HepG2 (cell line): ENCODE results near the gene ESR1.

Source experiments
- CBX2 ChIP-seq, 2 experiments: fragments of 200-600 bp in 1 of 2; sonication (generic); formaldehyde crosslinking in 1 of 2; IDR thresholded peaks; 2 replicates each; pipeline versions ENCODE4 v1.7.0 to v1.8.1; 2018 to 2022; ENCODE audit warnings: low read depth in 2 of 2, low read length in 1 of 2, mild to moderate bottlenecking in 1 of 2, missing genetic modification reagents in 1 of 2
- EP300 ChIP-seq, 3 experiments: sonication (generic) in 1 of 3; formaldehyde crosslinking in 1 of 3; IDR thresholded peaks; 2 replicates each; pipeline versions ENCODE4 v1.5.1 to v1.6.1; 2011 to 2020; ENCODE audit warnings: low read depth in 2 of 3, low read length in 2 of 3, borderline replicate concordance in 1 of 3, improper control_type of control experiment in 1 of 3, mild to moderate bottlenecking in 1 of 3, missing genetic modification reagents in 1 of 3, moderate library complexity in 1 of 3
- JUNB ChIP-seq: sonication (generic); formaldehyde crosslinking; IDR thresholded peaks from 2 replicates; pipeline ENCODE4 v1.8.0; 2022; ENCODE audit warnings: missing genetic modification reagents, mild to moderate bottlenecking, borderline replicate concordance
- ONECUT2 ChIP-seq: sonication (generic); formaldehyde crosslinking; IDR thresholded peaks from 2 replicates; pipeline ENCODE4 v1.4.0; 2020; ENCODE audit warnings: missing genetic modification reagents
- POLR2A ChIP-seq, 2 experiments: IDR thresholded peaks; 2 replicates each; pipeline ENCODE4 v1.6.1; 2011; ENCODE audit warnings: low read depth in 2 of 2, low read length in 2 of 2, mild to moderate bottlenecking in 1 of 2, moderate library complexity in 1 of 2; ENCODE audit not compliant: insufficient read depth in 1 of 2
- PTBP1 ChIP-seq: fragments of 200-400 bp; formaldehyde crosslinking; IDR thresholded peaks from 2 replicates; pipeline ENCODE4 v1.6.1; 2018; ENCODE audit warnings: low read length, low read depth; ENCODE audit not compliant: poor library complexity, severe bottlenecking
- SP2 ChIP-seq: sonication (generic); formaldehyde crosslinking; IDR thresholded peaks from 2 replicates; pipeline ENCODE4 v1.5.1; 2020; ENCODE audit warnings: mild to moderate bottlenecking, missing genetic modification reagents
- ZIK1 ChIP-seq: sonication (generic); formaldehyde crosslinking; IDR thresholded peaks from 2 replicates; pipeline ENCODE4 v1.5.0; 2020; ENCODE audit warnings: mild to moderate bottlenecking, low read depth, missing genetic modification reagents, borderline replicate concordance
- TF ChIP-seq, protein P1 (sequence below): sonication (generic); formaldehyde crosslinking; IDR thresholded peaks from 2 replicates; pipeline ENCODE4 v1.4.0; 2020; ENCODE audit warnings: mild to moderate bottlenecking, missing genetic modification reagents
- TF ChIP-seq, protein P2 (sequence below): IDR thresholded peaks from 2 replicates; pipeline ENCODE4 v1.6.1; 2016; ENCODE audit warnings: control low read depth
- TF ChIP-seq, protein P3 (sequence below): sonication (generic); formaldehyde crosslinking; IDR thresholded peaks from 2 replicates; pipeline ENCODE4 v1.5.0; 2020; ENCODE audit warnings: mild to moderate bottlenecking, missing genetic modification reagents, moderate library complexity
- TF ChIP-seq, protein P4 (sequence below): IDR thresholded peaks from 2 replicates; pipeline ENCODE4 v1.6.1; 2012; ENCODE audit warnings: low read length, improper control_type of control experiment
- TF ChIP-seq, protein P5 (sequence below): sonication (generic); formaldehyde crosslinking; IDR thresholded peaks from 2 replicates; pipeline ENCODE4 v1.8.0; 2022; ENCODE audit warnings: mild to moderate bottlenecking, missing genetic modification reagents, moderate library complexity
- TF ChIP-seq, protein P6 (sequence below): sonication (generic); formaldehyde crosslinking; IDR thresholded peaks from 2 replicates; pipeline ENCODE4 v1.4.0; 2020; ENCODE audit warnings: missing genetic modification reagents

DNA sequence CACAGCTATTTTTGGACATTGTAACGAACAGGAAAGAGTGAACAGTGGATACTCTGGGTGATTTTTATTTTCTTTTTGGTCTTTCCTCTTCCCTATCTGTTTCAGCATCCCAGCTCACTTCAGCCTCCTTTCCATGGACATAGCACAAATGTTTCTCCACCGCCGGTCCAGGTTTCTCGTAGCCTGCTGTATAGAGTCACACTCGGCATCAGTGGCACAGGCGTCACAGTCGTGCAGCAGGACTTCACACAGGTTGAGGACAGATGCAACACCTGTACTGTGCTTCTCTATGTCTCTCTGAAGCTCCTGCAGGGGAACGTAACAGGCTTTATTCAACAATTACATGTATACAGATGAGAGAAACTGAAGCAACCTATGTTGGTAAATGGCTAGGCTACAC lies 348.3 kb downstream of the ESR1 start:
- no peak for TF ChIP-seq EP300 (IDR thresholded peaks at IDR 0.05; ENCODE audit: low read depth in 2 of 2, low read length in 2 of 2)
- no peak for TF ChIP-seq EP300 (CRISPR knock-in tag; IDR thresholded peaks at IDR 0.05; ENCODE audit: borderline replicate concordance)
- TF ChIP-seq, protein P1, sequence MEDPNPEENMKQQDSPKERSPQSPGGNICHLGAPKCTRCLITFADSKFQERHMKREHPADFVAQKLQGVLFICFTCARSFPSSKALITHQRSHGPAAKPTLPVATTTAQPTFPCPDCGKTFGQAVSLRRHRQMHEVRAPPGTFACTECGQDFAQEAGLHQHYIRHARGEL (CRISPR knock-in tag) = no peak
- TF ChIP-seq, protein P2, sequence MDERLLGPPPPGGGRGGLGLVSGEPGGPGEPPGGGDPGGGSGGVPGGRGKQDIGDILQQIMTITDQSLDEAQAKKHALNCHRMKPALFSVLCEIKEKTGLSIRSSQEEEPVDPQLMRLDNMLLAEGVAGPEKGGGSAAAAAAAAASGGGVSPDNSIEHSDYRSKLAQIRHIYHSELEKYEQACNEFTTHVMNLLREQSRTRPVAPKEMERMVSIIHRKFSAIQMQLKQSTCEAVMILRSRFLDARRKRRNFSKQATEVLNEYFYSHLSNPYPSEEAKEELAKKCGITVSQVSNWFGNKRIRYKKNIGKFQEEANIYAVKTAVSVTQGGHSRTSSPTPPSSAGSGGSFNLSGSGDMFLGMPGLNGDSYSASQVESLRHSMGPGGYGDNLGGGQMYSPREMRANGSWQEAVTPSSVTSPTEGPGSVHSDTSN (CRISPR knock-in tag) = no peak
- TF ChIP-seq SP2 = no peak
- TF ChIP-seq POLR2A (IDR thresholded peaks at IDR 0.05; ENCODE audit: insufficient read depth in 1 of 2, low read depth in 2 of 2, low read length in 2 of 2) = no peak
- no peak for TF ChIP-seq ZIK1 (CRISPR knock-in tag)
- TF ChIP-seq, protein P3, sequence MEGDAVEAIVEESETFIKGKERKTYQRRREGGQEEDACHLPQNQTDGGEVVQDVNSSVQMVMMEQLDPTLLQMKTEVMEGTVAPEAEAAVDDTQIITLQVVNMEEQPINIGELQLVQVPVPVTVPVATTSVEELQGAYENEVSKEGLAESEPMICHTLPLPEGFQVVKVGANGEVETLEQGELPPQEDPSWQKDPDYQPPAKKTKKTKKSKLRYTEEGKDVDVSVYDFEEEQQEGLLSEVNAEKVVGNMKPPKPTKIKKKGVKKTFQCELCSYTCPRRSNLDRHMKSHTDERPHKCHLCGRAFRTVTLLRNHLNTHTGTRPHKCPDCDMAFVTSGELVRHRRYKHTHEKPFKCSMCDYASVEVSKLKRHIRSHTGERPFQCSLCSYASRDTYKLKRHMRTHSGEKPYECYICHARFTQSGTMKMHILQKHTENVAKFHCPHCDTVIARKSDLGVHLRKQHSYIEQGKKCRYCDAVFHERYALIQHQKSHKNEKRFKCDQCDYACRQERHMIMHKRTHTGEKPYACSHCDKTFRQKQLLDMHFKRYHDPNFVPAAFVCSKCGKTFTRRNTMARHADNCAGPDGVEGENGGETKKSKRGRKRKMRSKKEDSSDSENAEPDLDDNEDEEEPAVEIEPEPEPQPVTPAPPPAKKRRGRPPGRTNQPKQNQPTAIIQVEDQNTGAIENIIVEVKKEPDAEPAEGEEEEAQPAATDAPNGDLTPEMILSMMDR = no peak
- no peak for TF ChIP-seq ONECUT2 (CRISPR knock-in tag)
- TF ChIP-seq, protein P4, sequence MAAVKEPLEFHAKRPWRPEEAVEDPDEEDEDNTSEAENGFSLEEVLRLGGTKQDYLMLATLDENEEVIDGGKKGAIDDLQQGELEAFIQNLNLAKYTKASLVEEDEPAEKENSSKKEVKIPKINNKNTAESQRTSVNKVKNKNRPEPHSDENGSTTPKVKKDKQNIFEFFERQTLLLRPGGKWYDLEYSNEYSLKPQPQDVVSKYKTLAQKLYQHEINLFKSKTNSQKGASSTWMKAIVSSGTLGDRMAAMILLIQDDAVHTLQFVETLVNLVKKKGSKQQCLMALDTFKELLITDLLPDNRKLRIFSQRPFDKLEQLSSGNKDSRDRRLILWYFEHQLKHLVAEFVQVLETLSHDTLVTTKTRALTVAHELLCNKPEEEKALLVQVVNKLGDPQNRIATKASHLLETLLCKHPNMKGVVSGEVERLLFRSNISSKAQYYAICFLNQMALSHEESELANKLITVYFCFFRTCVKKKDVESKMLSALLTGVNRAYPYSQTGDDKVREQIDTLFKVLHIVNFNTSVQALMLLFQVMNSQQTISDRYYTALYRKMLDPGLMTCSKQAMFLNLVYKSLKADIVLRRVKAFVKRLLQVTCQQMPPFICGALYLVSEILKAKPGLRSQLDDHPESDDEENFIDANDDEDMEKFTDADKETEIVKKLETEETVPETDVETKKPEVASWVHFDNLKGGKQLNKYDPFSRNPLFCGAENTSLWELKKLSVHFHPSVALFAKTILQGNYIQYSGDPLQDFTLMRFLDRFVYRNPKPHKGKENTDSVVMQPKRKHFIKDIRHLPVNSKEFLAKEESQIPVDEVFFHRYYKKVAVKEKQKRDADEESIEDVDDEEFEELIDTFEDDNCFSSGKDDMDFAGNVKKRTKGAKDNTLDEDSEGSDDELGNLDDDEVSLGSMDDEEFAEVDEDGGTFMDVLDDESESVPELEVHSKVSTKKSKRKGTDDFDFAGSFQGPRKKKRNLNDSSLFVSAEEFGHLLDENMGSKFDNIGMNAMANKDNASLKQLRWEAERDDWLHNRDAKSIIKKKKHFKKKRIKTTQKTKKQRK = no peak
- no peak for TF ChIP-seq PTBP1
- TF ChIP-seq, protein P5, sequence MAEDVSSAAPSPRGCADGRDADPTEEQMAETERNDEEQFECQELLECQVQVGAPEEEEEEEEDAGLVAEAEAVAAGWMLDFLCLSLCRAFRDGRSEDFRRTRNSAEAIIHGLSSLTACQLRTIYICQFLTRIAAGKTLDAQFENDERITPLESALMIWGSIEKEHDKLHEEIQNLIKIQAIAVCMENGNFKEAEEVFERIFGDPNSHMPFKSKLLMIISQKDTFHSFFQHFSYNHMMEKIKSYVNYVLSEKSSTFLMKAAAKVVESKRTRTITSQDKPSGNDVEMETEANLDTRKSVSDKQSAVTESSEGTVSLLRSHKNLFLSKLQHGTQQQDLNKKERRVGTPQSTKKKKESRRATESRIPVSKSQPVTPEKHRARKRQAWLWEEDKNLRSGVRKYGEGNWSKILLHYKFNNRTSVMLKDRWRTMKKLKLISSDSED = no peak
- TF ChIP-seq CBX2 (IDR thresholded peaks at IDR 0.05; ENCODE audit: low read depth, low read length) = no peak
- no peak for TF ChIP-seq CBX2 (CRISPR knock-in tag; IDR thresholded peaks at IDR 0.05; ENCODE audit: low read depth)
- no peak for TF ChIP-seq JUNB (CRISPR knock-in tag)
- TF ChIP-seq, protein P6, sequence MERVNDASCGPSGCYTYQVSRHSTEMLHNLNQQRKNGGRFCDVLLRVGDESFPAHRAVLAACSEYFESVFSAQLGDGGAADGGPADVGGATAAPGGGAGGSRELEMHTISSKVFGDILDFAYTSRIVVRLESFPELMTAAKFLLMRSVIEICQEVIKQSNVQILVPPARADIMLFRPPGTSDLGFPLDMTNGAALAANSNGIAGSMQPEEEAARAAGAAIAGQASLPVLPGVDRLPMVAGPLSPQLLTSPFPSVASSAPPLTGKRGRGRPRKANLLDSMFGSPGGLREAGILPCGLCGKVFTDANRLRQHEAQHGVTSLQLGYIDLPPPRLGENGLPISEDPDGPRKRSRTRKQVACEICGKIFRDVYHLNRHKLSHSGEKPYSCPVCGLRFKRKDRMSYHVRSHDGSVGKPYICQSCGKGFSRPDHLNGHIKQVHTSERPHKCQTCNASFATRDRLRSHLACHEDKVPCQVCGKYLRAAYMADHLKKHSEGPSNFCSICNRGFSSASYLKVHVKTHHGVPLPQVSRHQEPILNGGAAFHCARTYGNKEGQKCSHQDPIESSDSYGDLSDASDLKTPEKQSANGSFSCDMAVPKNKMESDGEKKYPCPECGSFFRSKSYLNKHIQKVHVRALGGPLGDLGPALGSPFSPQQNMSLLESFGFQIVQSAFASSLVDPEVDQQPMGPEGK = no peak
